ENCODE data around the gene INF2.

DNA sequence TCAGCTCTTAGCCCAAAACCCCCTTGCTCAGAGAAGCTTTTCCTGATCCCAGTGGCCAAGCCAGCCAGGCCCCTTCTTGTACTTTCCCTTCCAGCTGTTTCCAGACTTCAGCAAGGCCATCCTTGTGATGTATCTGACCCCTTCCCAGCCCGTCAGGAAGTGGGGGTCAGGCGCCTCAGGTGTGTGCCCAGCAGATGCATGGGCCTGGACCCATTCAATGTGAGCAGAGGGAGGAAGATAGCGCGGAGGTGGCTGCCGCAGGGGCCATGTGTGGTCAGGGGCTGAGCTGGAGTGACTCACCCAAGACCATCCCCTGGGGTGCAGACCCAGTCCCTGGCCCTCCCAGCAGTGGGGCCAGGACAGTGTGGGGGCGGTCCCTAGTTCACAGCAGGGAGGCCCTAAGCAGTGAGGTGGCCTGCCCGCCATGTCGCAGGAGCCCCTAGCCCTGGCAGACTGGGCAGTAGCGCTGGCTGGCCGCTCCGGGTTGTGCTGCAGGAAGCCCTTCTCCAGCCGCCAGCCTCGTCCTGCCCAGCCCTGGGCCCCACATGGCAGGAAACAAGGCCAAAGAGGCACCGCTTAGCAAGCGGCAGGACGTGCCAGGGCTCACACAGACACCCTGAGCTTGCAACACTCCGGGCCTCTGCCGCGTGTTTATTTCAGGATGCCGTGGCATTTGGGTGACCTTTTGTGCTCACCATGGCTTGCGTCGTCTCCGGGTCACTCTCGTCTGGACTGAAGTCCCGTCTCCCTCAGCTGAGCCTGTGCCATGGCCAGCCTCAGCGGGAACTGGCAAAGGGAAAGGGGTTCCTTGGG lies 46.6 kb downstream of the INF2 start:
- TF ChIP-seq, protein P1, sequence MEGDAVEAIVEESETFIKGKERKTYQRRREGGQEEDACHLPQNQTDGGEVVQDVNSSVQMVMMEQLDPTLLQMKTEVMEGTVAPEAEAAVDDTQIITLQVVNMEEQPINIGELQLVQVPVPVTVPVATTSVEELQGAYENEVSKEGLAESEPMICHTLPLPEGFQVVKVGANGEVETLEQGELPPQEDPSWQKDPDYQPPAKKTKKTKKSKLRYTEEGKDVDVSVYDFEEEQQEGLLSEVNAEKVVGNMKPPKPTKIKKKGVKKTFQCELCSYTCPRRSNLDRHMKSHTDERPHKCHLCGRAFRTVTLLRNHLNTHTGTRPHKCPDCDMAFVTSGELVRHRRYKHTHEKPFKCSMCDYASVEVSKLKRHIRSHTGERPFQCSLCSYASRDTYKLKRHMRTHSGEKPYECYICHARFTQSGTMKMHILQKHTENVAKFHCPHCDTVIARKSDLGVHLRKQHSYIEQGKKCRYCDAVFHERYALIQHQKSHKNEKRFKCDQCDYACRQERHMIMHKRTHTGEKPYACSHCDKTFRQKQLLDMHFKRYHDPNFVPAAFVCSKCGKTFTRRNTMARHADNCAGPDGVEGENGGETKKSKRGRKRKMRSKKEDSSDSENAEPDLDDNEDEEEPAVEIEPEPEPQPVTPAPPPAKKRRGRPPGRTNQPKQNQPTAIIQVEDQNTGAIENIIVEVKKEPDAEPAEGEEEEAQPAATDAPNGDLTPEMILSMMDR (IDR thresholded peaks at IDR 0.05) = no peak
- no peak for TF ChIP-seq EZH2 (IDR thresholded peaks at IDR 0.05)
- TF ChIP-seq EZH2phosphoT487 (IDR thresholded peaks at IDR 0.05) = no peak

Measured in neural progenitor cell (in vitro differentiated cells).